Lower leg skin (tissue), 3 donors: Measurements from ENCODE around the gene MGMT.

ENCODE experiments used
- CTCF ChIP-seq, 3 donors: fragments of 450-650 bp; IDR thresholded peaks; one replicate each; pipeline ENCODE4 v1.5.1; 2016; ENCODE audit warnings: antibody characterized with exemption in 3 of 3, mild to moderate bottlenecking in 3 of 3, moderate library complexity in 2 of 3
- POLR2A ChIP-seq, 2 donors: fragments of 450-650 bp; IDR thresholded peaks; one replicate each; pipeline ENCODE4 v1.6.1; 2016 to 2017; ENCODE audit warnings: antibody characterized with exemption in 2 of 2, mild to moderate bottlenecking in 1 of 2, moderate library complexity in 1 of 2

GRCh38 chr10:129642427-129642826 is 175.4 kb downstream of the MGMT start:
- TF ChIP-seq CTCF (IDR thresholded peaks at IDR 0.05) (no peak), POLR2A (IDR thresholded peaks at IDR 0.05) (no peak)
